Stimulated activated naive CD8-positive, alpha-beta T cell treated with anti-CD3 and anti-CD28 coated beads, Interleukin-15, Interleukin-2, amounts not matched to agents 100 U/mL and 50 U/mL, for 24 hours (primary cell): Measurements from ENCODE around the gene CBFA2T3.
"Not testable (repeated sequence)": the region's sequence is repeated elsewhere in the genome, so short reads cannot be mapped to it uniquely, and the experiment has no call there.

Source experiments
- ATAC-seq: fragments of 150-1000 bp; cut with Tn5 transposase; one replicate; pipeline ENCODE4 v1.10.0; 2021
- DNase-seq: peaks from one replicate; pipeline ENCODE4 v3.0.0; 2021

CBFA2T3 gene

GRCh38 chr16:89012622-89012995 is 35.6 kb upstream of the CBFA2T3 start:
- ATAC-seq, result no peak
- DNase-seq, result no peak

- no peak for ATAC-seq
- DNase-seq, result no peak
These were observed 35.1 kb upstream of the CBFA2T3 start for GRCh38 chr16:89011909-89012621.

- DNase-seq (no peak), ATAC-seq (no peak)
These were observed 33.4 kb upstream of the CBFA2T3 start for GRCh38 chr16:89010210-89010925.

- DNase-seq, result no peak
- no peak for ATAC-seq
These were observed 32.6 kb upstream of the CBFA2T3 start for GRCh38 chr16:89009343-89010209.

GRCh38 chr16:89008796-89009195 is 31.8 kb upstream of the CBFA2T3 start:
- not testable (repeated sequence) for DNase-seq, ATAC-seq

GRCh38 chr16:89007371-89008249 is 30.6 kb upstream of the CBFA2T3 start:
- ATAC-seq, result no peak
- DNase-seq, result no peak

GRCh38 chr16:89006036-89006752 is 29.2 kb upstream of the CBFA2T3 start:
- no peak for DNase-seq
- ATAC-seq, result no peak

GRCh38 chr16:89005201-89006035 is 28.4 kb upstream of the CBFA2T3 start:
- ATAC-seq (no peak), DNase-seq (no peak)

- no peak for DNase-seq
- peak; percentile 34 for ATAC-seq
These were observed 27.3 kb upstream of the CBFA2T3 start for GRCh38 chr16:89004209-89004831.

- ATAC-seq (no peak), DNase-seq (no peak)
These were observed 26.8 kb upstream of the CBFA2T3 start for GRCh38 chr16:89003831-89004208.

- DNase-seq, result no peak
- no peak for ATAC-seq
These were observed 26.1 kb upstream of the CBFA2T3 start for GRCh38 chr16:89002851-89003830.

GRCh38 chr16:89002081-89002480 is 25.1 kb upstream of the CBFA2T3 start:
- not testable (repeated sequence) for ATAC-seq, DNase-seq

GRCh38 chr16:89001117-89002027 is 24.4 kb upstream of the CBFA2T3 start:
- DNase-seq (no peak), ATAC-seq (no peak)

GRCh38 chr16:89000207-89000959 is 23.4 kb upstream of the CBFA2T3 start:
- DNase-seq, result peak; percentile 35
- no peak for ATAC-seq

- DNase-seq, result no peak
- ATAC-seq, result peak; percentile 60
These were observed 22.6 kb upstream of the CBFA2T3 start for GRCh38 chr16:88999457-89000206.
